8988T (cell line): ENCODE data around the gene ADAMTSL1.

Experiments
- DNase-seq: peaks from one replicate; pipeline ENCODE4 v3.0.0; 2011

Gene ADAMTSL1

DNA sequence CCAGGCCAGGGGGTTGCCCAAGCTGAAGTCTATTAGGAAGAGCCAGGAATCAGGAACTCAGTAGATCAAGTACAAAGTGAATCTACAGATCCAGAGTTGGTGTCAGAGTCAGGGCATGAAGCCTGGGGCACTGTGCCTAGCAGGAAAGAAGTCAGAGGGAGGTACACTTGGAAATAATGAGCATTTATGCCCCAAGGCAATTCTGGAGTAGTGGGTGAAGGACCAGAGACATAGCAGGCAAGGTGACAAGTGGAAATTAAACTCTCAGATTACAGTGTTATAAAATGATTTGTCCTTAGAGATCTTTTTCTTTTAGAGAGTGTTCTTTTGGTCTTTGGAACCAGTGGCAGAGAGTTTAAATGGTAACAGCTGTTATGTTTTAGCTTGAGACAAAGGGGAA is 138.0 kb downstream of the ADAMTSL1 start:
- no peak for DNase-seq

- no peak for DNase-seq
Measured at GRCh38 chr9:18614116-18614515, 140.2 kb downstream of the ADAMTSL1 start.

- DNase-seq = no peak
Measured at GRCh38 chr9:18614651-18615050, 140.7 kb downstream of the ADAMTSL1 start.

DNA sequence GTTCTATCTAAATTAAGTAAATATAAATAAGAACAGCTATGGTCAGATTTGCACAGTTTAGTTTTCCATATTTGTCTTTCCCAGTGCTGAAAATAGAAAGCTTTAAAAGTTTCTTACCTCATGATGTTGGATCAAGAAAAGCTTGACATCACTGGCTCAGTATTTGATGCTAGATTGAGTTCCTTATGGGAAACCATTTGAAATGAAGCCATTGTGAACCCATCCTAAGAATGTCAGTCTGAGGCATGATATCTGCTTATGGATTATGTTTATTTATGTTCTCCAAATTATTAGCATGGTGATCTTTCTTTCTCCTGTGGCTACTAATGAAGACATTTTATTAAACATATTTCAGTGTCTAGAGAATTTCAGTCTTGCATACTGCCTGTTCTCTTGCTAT is 143.0 kb downstream of the ADAMTSL1 start:
- DNase-seq = no peak

- DNase-seq = no peak
Measured at GRCh38 chr9:18617759-18618158, 143.8 kb downstream of the ADAMTSL1 start.

DNA sequence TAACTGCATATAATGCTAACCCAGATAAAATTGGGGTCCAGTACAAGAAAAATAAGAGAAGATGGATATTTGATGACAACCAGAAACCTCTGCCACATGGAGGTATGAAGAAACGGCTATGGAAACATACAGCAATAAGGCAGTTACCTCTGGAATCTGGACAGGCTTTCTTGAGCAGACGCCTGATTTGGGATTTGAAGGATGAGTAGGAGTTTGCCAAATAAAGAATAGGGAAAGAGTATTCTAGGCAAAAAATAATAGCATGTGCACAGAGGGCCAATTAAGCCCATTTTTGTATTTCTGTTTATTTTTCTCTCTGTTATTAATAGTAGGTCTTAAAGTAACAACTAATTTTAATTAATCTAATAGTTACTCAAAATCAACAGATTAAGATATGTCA is 144.9 kb downstream of the ADAMTSL1 start:
- no peak for DNase-seq

GRCh38 chr9:18622186-18622836 is 148.4 kb downstream of the ADAMTSL1 start:
- no peak for DNase-seq

GRCh38 chr9:18623221-18624079 is 149.5 kb downstream of the ADAMTSL1 start:
- DNase-seq = no peak

GRCh38 chr9:18626046-18626698 is 152.2 kb downstream of the ADAMTSL1 start:
- no peak for DNase-seq

DNA sequence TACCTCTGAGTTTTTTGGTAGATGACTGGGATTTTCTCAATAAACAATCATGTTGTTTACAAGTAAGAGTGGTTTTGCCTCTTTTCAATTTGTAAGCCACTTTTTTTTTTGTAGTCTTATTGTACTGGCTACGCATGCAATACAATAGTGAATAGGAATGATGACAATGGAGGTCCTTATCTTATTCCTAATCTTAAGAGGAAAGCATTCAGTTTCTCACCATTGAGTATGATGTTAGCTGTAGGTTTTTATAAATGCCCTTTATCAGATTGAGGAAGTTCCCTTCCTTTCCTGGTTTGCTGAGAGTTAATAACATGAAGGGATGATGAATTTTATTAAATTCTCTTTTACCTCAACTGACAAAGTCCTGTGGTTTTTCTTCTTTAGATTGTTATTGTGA is 155.2 kb downstream of the ADAMTSL1 start:
- no peak for DNase-seq

- DNase-seq = no peak
Measured at GRCh38 chr9:18632632-18633403, 158.9 kb downstream of the ADAMTSL1 start.

DNA sequence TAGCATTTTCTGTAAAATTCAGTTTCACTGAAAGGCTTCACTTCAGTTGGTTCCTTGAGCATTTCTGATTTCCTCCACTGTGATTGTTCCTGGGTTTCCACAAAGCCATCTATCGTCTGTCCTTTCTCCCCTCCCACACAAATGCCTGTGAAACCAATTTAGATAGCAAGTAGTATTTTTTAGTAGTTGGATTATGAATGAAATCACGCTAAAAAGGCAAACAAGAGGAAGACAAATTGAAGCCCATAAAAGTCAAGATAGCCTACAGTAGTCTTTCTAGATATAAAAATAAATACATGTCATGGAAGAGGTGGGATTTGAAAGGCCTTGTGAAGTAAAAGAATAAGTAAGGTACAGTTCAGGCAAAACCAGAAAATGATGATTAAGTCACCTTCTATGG is 162.8 kb downstream of the ADAMTSL1 start:
- DNase-seq = no peak

DNA sequence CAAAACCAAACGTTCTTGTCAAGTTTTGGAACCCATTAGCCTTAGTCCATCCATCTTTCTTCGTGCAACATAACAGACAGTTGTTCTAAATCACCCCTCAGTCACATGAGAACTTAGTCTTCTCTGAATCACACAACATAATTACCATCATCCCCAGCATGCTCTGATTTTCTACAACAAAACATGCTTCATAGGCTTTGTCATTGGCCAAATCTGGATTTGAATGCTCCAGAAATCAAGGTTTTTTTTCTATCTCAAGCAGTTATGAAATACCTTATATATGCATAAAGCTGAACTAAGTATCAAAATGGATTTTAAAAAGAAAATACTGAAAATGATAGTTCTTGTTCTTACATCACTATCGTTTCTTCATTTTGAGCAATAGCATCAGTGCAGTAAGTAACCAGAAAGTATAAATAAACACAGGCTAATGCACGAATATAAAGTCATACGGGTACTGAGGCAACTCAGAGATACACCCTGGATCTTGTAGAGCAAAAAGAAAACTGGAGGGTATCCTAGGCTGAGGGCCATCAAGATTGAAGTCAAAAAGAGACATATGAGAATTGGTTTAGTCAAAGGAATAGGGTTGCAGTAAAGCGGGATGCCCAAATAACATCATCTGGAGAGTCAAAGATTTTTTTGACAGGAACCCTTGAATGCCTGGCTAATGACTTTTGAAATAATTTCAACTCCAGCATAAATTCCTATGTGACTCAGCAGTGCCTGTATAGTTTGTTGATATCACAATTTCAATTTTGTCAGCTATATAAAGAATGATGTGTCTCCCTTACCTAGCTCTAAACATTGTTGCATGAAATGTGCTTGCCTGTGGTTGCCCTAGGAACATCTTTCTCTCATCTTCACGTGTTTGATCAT is 164.7 kb downstream of the ADAMTSL1 start:
- no peak for DNase-seq

GRCh38 chr9:18639911-18640310 is 166.0 kb downstream of the ADAMTSL1 start:
- no peak for DNase-seq

DNA sequence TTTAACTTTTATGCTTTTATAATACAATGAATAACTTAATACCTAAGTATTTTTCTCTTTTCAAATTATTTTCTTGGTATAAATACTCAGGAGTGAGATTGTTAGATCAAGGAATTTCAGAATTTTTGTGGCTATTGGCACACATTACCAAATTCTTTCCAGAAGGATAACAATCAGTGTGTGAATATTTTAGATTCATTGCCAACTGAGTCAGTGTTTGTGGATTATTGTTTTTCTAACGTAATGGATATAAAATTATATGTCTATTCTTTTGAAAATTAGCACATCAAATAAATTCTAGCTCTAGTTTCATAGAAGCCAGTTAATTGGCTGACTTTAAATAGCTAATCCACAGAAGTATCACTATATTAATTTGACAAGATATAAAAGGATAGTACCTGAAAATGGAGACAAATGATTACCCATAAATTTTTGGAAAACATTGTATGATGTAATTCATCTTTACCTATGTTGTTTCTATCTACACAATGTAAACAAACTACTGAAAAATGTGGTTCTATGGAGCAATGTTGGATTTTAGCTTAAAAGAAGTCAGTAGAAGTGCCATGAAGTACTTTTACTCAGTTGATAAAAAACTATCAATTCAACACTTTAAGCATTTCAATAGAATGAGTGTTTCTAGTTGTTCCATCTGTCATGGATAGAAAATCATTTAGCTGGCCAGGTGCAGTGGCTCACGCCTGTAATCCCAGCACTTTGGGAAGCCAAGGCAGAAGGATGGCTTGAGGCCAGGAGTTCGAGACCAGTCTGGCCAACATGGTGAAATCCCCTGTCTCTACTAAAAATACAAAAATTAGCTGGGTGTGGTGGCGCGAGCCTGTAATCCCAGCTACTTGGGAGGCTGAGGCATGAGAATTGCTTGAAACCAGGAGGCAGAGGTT is 185.1 kb downstream of the ADAMTSL1 start:
- no peak for DNase-seq

DNA sequence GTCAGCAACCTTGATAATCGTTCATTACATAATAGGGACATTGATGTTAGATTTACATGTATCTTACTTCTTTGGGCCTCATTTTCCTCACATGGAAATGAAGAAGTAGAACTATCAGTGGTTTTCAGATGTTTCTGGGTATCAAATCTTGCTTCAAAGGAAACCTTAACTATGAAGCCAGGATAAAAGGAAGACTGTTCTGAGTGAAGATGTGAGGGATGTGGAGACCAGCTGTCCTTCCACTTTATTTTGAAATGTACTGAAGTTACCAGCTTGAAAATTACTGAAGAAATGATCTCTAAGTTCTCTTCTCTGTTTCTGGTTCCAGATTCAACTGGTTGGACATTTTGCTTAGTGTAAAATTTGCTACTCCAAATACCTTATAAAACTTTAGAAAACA is 186.0 kb downstream of the ADAMTSL1 start:
- no peak for DNase-seq

DNA sequence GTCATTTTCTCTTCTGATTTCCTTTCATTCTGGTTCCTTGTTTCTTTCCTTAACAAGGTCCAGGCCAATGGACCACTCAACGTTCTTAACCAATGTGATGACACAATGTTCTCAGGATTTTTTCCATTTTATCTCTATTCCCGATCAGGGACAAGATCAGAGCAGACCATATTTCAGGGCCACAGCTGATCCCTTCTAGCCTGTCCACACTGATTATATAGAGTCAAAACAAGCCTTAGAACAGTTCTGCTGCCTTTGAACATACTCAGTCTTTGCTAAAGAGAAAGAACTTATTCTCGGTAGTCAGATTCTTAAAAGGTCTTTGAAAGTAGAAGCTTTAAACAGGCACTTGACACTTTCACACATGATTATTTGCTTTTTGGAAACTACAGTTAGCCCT is 188.4 kb downstream of the ADAMTSL1 start:
- DNase-seq = no peak

DNA sequence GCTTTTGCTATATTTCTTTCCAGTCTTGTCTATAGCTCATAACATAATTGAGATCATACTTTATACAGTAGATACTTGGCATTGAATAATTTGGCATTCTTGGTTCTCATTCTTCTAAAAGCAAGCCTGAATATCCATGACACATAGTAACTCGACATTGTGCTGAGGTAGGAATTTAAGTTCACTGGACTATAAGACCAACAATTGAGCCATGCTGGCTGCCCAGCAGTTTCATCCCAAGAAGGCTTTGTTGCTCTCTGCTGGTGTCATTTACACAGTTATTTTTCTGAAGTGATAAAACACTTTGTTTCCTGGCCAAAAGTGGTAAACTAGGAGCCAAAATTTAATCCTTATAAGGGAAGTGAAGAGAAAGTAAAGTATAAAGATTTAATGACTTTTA is 192.0 kb downstream of the ADAMTSL1 start:
- no peak for DNase-seq

DNA sequence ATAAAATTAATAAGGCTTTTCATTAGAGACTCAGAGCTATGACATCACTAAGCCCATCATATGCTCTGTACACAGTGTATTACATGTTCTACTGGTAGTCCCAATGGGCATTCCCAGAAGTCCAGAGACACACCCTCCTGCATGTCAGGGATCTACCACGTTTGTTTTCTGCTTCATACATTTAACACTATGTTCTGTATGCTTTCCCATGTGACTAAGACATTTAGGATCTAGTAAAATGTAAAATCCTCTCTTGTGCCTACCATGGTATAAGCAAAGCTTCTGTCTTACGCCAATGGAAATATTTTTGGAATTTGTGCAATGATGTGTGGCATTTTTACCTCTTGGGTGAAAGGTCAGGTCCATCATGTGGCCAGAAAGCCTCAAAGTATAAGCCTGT is 192.4 kb downstream of the ADAMTSL1 start:
- DNase-seq = no peak

- DNase-seq = no peak
Measured at GRCh38 chr9:18666986-18667772, 193.2 kb downstream of the ADAMTSL1 start.
